Effector CD4-positive, alpha-beta T cell (primary cell): ENCODE measurements around the gene NOTUM.
"Not testable (repeated sequence)": the region's sequence is repeated elsewhere in the genome, so short reads cannot be mapped to it uniquely, and the experiment has no call there.

Experiments used
- DNase-seq: peaks from one replicate; pipeline ENCODE4 v3.0.0-alpha.2; 2020

NOTUM gene

GRCh38 chr17:81922566-81923301 lies 38.3 kb downstream of the NOTUM start:
- no peak for DNase-seq

- DNase-seq: no peak
Observed at GRCh38 chr17:81921996-81922565, 38.9 kb downstream of the NOTUM start.

- no peak for DNase-seq
Observed at GRCh38 chr17:81921537-81921862, 39.5 kb downstream of the NOTUM start.

GRCh38 chr17:81920612-81921536 lies 40.1 kb downstream of the NOTUM start:
- no peak for DNase-seq

- no peak for DNase-seq
Observed at GRCh38 chr17:81918832-81919545, 42.0 kb downstream of the NOTUM start.

GRCh38 chr17:81918333-81918669 lies 42.7 kb downstream of the NOTUM start:
- not testable (repeated sequence) for DNase-seq

GRCh38 chr17:81917565-81918332 lies 43.2 kb downstream of the NOTUM start, which contains the start of gene SIRT7:
TSS of gene SIRT7 (minus strand) at chr17:81918176. CDS start at chr17:81918131, 45 bp downstream.
- DNase-seq: peak; percentile 81

GRCh38 chr17:81916234-81917001 lies 44.6 kb downstream of the NOTUM start:
- DNase-seq: no peak

- DNase-seq: no peak
Observed at GRCh38 chr17:81915331-81915730, 45.7 kb downstream of the NOTUM start.

- DNase-seq: no peak
Observed at GRCh38 chr17:81914103-81914850, 46.7 kb downstream of the NOTUM start.

- DNase-seq: no peak
Observed at GRCh38 chr17:81913394-81914102, 47.4 kb downstream of the NOTUM start.

GRCh38 chr17:81912441-81913309 lies 48.3 kb downstream of the NOTUM start:
- no peak for DNase-seq

- no peak for DNase-seq
Observed at GRCh38 chr17:81911969-81912368, 49.0 kb downstream of the NOTUM start.

- peak; percentile 91 for DNase-seq
Observed at GRCh38 chr17:81911277-81911961, 49.6 kb downstream of the NOTUM start, which contains the start of gene PCYT2. TSS of gene PCYT2 (minus strand) at chr17:81911399. CDS start at chr17:81911355, 44 bp downstream.

GRCh38 chr17:81910840-81911276 lies 50.1 kb downstream of the NOTUM start:
- DNase-seq: no peak

GRCh38 chr17:81909966-81910839 lies 50.8 kb downstream of the NOTUM start:
- DNase-seq: no peak

GRCh38 chr17:81909231-81909630 lies 51.8 kb downstream of the NOTUM start:
- DNase-seq: no peak
